GM18868 (cell line): ENCODE data around the gene C16orf96.
A peak's percentile ranks its signal among the peaks of the same experiment; 100 is the strongest.

ENCODE experiments used
- ATAC-seq: cut with Tn5 transposase; IDR thresholded peaks from one replicate; pipeline ENCODE4 v1.9.1; 2021; ENCODE audit warnings: mild to moderate bottlenecking, moderate library complexity; ENCODE audit not compliant: unreplicated experiment

The C16orf96 gene

DNA sequence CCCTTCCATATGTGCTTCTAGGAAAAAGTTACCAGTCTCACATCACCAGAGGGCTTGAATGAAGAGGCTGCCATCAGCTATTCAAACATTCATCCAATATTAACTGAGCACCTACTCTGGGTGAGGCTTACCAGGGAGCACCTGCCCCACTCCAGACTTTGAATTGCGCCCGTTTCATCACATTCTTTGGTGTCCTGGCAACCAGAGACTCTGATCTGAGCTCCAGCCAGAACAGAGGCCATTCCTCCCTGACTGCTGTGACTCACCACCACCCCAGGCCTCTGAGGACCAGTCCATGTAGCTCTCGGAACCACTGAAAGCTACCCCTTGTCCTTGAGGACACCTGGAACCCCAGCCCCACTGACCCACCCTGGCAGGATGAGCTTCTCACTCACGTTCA lies at the start of gene C16orf96:
Gene C16orf96, plus strand, starts transcription at position 229 of the 400 bp plus-strand sequence. Its CDS starts 150 bp downstream, at position 379.
- ATAC-seq = no peak

- ATAC-seq = peak; percentile 66
These were observed 49.7 kb upstream of the C16orf96 start for GRCh38 chr16:4506450-4506849.

- no peak for ATAC-seq
These were observed 48.4 kb upstream of the C16orf96 start for GRCh38 chr16:4507588-4508345.

DNA sequence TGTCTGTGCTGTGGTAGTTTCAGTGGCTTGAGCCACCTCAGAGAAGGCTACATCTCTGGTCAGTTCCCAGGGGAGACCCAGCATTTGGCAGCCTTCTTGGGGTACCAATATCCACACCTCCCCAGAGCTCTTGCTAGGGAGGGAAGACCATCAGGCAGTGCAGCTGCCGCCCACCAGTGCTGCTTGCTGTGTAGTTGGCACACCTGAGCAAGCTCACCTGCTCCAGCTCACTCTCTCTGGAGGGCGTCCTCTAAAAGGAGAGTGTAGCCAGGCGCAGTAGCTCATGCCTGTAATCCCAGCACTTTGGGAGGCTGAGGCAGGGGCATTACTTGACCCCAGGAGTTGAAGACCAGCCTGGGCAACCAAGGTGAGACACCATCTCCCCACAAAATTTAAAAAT lies 47.3 kb upstream of the C16orf96 start:
- no peak for ATAC-seq

GRCh38 chr16:4509420-4509819 lies 46.7 kb upstream of the C16orf96 start:
- ATAC-seq = no peak

DNA sequence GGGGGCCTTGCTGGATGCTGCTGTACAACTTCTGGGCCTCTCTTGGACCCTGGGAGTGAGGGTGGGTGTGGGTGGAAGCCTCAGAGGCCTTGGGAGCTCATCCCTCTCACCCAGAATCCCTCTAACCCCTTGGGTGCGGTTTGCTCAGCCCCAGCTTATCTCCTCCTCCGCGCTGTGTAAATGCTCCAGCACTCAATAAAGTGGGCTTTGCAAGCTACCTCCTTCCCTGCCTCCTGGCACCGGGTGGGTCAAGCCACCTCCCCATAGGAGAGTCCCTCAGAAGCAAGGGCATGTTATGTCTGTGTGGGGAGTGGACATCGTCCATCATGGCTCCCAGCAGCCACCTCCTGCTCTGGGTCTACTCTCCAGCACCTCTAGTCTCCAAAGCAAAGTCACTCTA lies 46.0 kb upstream of the C16orf96 start:
- ATAC-seq = no peak

DNA sequence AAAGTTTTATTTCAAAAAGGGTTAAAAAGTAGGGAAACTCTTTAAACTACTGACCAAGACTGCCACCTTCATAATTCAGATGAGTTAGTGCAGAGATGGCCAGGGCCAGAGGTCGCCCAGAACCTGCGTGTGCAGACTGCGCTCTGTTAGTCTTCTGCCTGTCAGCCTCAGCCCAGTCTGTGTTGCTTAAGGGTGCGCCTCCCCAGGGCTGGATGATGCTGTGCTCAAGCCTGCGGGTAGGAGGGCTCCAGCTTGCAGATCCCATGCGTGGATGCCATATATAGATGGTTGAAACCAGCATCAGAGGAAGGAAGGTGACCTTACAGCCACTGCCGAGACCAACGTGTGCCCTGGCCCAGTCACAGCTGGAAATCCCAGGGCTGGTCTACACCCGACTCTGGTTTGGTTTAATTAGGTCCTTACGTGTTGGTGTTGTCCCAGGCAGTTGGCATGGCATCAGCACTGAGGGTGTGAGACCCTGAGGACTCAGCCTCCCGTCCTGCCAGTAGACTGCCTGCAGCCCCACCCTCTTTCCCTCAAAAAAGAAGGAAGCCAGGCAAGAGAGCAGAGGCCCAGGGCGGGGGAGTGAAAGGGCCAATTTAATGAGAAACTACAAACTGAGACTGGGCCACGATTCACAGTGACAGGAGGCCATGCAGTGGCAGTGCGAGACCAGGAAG lies 45.3 kb upstream of the C16orf96 start:
- no peak for ATAC-seq

DNA sequence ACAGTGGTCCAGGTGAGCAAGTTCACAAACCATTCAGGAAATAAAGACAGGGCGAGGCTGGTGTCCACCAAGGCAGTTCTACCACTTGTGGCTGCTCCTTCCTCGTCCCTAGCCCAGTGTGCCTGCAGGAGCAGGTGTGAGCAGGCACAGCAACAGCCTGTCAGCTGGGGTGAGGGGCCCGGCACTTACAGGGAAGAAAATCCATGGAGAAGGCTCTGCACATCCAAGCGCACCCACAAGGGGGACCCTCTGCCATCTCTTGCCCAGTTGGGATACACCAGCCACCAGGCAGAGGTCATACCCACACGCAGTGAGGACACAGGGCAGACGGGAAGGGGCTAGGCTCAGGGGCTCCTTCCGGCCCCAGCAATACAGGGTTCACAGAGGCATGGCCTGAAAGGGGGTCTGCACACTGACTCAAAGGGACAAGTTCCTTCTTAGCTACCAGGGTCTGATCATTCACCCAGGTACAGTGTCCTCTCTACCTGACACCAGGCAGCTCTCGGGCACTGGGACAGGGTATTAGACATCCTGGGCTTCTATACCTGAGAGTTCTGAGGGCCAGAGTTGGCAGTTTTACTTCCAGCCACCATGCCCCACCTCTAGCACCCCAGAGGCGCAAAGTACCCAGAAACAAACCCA lies 44.6 kb upstream of the C16orf96 start:
- ATAC-seq = no peak

DNA sequence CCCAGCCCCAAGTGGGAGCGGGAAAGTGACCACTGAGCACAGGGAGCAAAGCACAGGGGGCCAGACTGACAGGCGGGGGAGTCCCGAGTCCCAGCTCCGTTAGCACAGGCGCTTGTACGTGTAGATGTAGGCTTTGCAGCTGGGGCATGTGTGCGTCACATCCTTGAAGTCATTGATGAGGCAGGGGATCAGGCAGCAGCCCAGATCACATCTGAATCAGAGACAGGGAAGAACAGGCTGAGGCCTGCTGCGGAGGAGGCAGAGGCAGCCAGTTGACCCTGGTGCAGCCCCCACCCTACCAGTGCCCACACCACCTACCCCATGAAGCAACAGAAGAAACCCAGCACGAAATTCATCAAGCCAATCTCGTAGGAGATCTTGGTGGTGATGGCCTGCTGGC lies 43.7 kb upstream of the C16orf96 start:
- no peak for ATAC-seq

- ATAC-seq = no peak
These were observed 42.9 kb upstream of the C16orf96 start for GRCh38 chr16:4513086-4513860.

GRCh38 chr16:4513881-4514280 lies 42.3 kb upstream of the C16orf96 start:
- ATAC-seq = no peak

DNA sequence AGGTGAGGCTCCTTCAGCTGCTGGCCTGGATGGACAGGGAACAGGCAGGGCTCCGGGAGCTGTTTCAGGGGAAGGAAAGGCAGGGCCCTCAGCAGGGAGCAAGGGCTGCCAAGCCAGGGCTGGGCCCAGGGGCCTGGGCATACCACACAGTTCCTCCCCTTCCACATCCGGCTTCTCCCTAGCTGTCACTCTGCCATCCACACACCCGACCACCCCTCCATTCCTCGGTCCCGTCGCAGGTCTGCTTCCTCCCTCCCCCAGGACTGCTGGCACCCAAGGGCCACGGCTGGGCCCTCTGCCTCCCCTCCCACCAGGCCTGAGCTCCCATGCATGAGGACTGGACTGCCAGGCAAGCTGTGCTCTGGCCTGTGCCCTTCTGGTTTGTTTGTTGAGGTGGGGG lies 41.5 kb upstream of the C16orf96 start:
- no peak for ATAC-seq

- no peak for ATAC-seq
These were observed 40.4 kb upstream of the C16orf96 start for GRCh38 chr16:4515611-4516233.

DNA sequence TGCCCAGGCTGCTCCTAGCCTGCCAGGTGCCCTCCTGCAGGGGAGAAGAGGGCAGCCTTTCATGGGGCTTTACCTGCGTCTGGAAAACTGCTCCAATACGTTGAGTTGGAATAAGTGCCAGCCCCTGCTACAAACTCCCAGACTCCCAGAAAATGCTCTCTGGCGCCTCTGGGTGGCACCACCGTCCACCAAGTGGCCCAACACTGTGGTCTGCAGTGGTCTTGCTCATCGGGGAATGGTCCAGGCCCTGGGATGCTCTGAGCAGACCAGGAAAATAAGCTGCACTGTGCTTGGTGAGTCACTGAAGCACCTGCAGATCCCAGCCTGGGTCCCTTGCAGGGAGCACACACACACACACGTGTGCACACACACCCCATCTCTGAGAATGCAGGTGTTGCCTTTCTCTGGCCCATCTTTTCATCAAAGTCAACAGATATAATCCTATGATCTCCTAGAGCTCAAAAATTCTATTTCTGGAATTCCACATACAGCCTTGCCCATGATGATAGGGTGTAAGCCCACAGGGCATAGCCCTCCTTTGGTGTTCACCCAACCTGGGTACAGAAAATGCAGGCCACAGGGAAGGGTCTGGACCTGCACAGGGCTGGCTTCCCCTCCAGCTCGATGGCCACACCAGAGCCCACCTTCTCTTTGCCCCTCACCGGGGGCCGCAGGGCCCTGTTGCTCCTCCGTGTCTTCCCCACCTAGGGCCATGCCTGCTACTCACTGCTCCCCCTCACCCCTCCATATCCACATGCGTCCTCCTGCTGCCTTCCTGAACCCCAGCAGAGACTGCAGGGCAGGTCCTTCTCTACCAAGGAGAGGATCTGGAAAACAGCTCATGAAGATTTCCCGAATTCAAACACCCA lies 38.1 kb upstream of the C16orf96 start:
- ATAC-seq = no peak

DNA sequence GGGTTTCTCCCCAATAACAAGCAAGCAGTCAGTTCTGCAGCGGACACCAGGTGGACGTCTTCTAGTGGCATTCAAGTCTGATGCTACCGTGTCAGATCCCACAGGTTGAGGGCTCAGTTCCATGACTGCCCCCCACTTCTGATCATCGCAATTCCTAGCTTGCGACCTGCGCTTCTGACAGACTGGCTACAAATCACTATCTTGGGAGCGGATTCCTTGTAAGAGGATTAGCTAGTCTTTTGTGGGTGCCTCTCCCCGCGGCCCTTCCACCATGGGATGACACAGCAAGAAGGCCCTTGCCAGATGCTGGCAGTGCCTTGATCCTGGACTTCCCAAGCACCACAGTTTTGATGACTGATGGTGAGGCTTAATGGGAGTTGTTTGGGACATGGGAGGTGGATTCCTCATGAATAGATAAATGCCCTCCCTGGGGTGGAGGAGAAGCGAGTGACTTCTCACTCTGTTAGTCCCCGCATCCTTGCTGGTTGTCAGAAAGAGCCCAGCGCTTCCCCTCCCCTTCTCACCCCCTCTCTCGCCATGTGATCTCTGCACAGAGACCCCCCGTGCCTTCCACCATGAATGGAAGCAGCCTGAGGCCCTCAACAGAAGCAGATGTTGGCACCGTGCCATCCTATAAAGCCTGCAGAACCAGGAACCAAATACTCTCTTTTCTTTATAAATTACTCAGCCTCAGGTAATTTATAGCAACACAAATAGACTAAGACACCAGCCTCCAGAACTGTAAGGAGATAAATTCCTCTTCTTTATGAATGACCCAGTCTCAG lies 36.7 kb upstream of the C16orf96 start:
- ATAC-seq = no peak

DNA sequence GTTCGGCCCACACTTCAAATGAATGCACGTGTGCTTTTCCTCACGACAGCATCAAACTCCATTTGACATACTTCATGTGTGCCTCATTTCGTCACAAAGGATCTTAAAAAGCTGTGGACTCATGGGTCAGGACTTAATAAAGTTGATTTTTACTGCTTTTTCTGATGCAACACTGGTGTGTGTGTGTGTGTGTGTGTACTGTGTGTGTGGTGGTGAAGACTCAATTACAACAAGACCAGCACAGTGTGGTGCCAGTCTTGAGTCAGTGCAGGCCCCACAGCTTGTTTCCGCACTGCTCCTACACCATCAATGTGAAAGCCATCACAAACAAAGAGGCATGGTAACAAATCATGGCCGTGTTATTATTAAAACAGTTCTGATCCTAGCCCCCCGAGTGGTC lies 35.2 kb upstream of the C16orf96 start:
- no peak for ATAC-seq

GRCh38 chr16:4522051-4522581 lies 34.0 kb upstream of the C16orf96 start:
- ATAC-seq = no peak

GRCh38 chr16:4523686-4524085 lies 32.5 kb upstream of the C16orf96 start:
- ATAC-seq = no peak

GRCh38 chr16:4524571-4524970 lies 31.6 kb upstream of the C16orf96 start:
- ATAC-seq = no peak
